ENCODE results near the gene GPNMB.
A peak's percentile ranks its signal among the peaks of the same experiment; 100 is the strongest.

The GPNMB gene

GRCh38 chr7:23275912-23276311, 29.3 kb downstream of the GPNMB start:
- no peak for DNase-seq

- DNase-seq: no peak
Measured at GRCh38 chr7:23276376-23276775, 29.8 kb downstream of the GPNMB start.

GRCh38 chr7:23276947-23277346, 30.4 kb downstream of the GPNMB start:
- DNase-seq: no peak

- peak; percentile 70 for DNase-seq
Measured at GRCh38 chr7:23277359-23277989, 30.9 kb downstream of the GPNMB start.

- DNase-seq: no peak
Measured at GRCh38 chr7:23279819-23280525, 33.4 kb downstream of the GPNMB start.

GRCh38 chr7:23283086-23283485, 36.5 kb downstream of the GPNMB start:
- DNase-seq: no peak

- no peak for DNase-seq
Measured at GRCh38 chr7:23284871-23285270, 38.3 kb downstream of the GPNMB start.

GRCh38 chr7:23285657-23286646, 39.4 kb downstream of the GPNMB start:
- no peak for DNase-seq

- DNase-seq: no peak
Measured at GRCh38 chr7:23287612-23288011, 41.0 kb downstream of the GPNMB start.

GRCh38 chr7:23290993-23291392, 44.4 kb downstream of the GPNMB start:
- DNase-seq: no peak

GRCh38 chr7:23291957-23292560, 45.5 kb downstream of the GPNMB start:
- no peak for DNase-seq

- DNase-seq: no peak
Measured at GRCh38 chr7:23292623-23293022, 46.0 kb downstream of the GPNMB start.

- DNase-seq: no peak
Measured at GRCh38 chr7:23293500-23294073, 47.0 kb downstream of the GPNMB start.

GRCh38 chr7:23294549-23295400, 48.2 kb downstream of the GPNMB start:
- DNase-seq: no peak

GRCh38 chr7:23295401-23295697, 48.8 kb downstream of the GPNMB start:
- DNase-seq: no peak

- DNase-seq: no peak
Measured at GRCh38 chr7:23298141-23298881, 51.7 kb downstream of the GPNMB start.

GRCh38 chr7:23298885-23299769, 52.6 kb downstream of the GPNMB start, which contains the start of gene MALSU1:
MALSU1 (plus strand) TSS chr7:23299339; CDS start chr7:23299353, 14 bp downstream.
- DNase-seq: peak; percentile 96

GRCh38 chr7:23299770-23300300, 53.3 kb downstream of the GPNMB start:
- DNase-seq: no peak

- no peak for DNase-seq
Measured at GRCh38 chr7:23306936-23307521, 60.5 kb downstream of the GPNMB start.
